Smooth muscle cell (in vitro differentiated cells): ENCODE results near the gene PGGHG. TPM values are rescaled to one million over a fixed set of nuclear protein-coding genes. Genes with fewer than 3 reads are reported as not detected.
"Not testable (repeated sequence)": the region's sequence is repeated elsewhere in the genome, so short reads cannot be mapped to it uniquely, and the experiment has no call there.

Experiments
- DNase-seq: peaks from one replicate; lab custom pipeline; 2025; ENCODE audit not compliant: unreplicated experiment; lab: John Stamatoyannopoulos, UW
- H2AFZ ChIP-seq: fragments of 200-600 bp; sonication (generic); 2 replicates; pipeline ENCODE4 v1.6.0; 2016; ENCODE audit warnings: antibody characterized with exemption, low read depth, mild to moderate bottlenecking
- H3F3A ChIP-seq: fragments of 200-600 bp; sonication (generic); 2 replicates; pipeline ENCODE4 v1.6.0; 2017; ENCODE audit warnings: antibody characterized with exemption, low read depth
- H3K27ac ChIP-seq: fragments of 200-600 bp; sonication (generic); 2 replicates; pipeline ENCODE4 v1.5.1; 2016; ENCODE audit warnings: low read depth, mild to moderate bottlenecking
- H3K27me3 ChIP-seq: fragments of 200-600 bp; sonication (generic); 2 replicates; pipeline ENCODE4 v1.6.1; 2016; ENCODE audit warnings: low read depth, mild to moderate bottlenecking
- H3K36me3 ChIP-seq: fragments of 200-600 bp; sonication (generic); 2 replicates; pipeline ENCODE4 v1.5.1; 2016; ENCODE audit warnings: low read depth
- H3K4me1 ChIP-seq: fragments of 200-600 bp; sonication (generic); 2 replicates; pipeline ENCODE4 v1.5.1; 2016; ENCODE audit warnings: low read depth
- H3K4me2 ChIP-seq: fragments of 200-600 bp; sonication (generic); 2 replicates; pipeline ENCODE4 v1.6.0; 2016; ENCODE audit warnings: mild to moderate bottlenecking
- H3K4me3 ChIP-seq: fragments of 200-600 bp; sonication (generic); 2 replicates; pipeline ENCODE4 v1.5.1; 2016; ENCODE audit warnings: mild to moderate bottlenecking
- H3K79me2 ChIP-seq: fragments of 200-600 bp; sonication (generic); 2 replicates; pipeline ENCODE4 v1.6.0; 2016; ENCODE audit warnings: low read depth, mild to moderate bottlenecking
- H3K9ac ChIP-seq: fragments of 200-600 bp; sonication (generic); 2 replicates; pipeline ENCODE4 v1.6.0; 2016; ENCODE audit warnings: low read depth
- H3K9me3 ChIP-seq: fragments of 200-600 bp; sonication (generic); replicated peaks from 2 replicates; pipeline ENCODE4 v1.5.1; 2016; ENCODE audit warnings: low read depth
- H4K20me1 ChIP-seq: fragments of 200-600 bp; sonication (generic); 2 replicates; pipeline ENCODE4 v1.6.0; 2016; ENCODE audit warnings: low read depth
- CTCF ChIP-seq: fragments of 200-600 bp; sonication (generic); IDR thresholded peaks from 2 replicates; pipeline ENCODE4 v1.5.1; 2017; ENCODE audit warnings: borderline replicate concordance, mild to moderate bottlenecking, antibody characterized with exemption; ENCODE audit not compliant: insufficient read depth, poor library complexity, severe bottlenecking
- WGBS: methylation state at CpG from one replicate; pipeline ENCODE4 v1.1.7; 2016; ENCODE audit warnings: low lambda C conversion rate; 5-methylcytosine and 5-hydroxymethylcytosine counted together
- polyA plus RNA-seq: library from polyadenylated mRNA; unstranded; fragments of >200 nt; fragmentation: Nextera tagmentation; extraction: Ambion mirVana; gene quantifications from 2 replicates; pipeline ENCODE4 v1.2.1, GENCODE V29; 2016
- total RNA-seq: library from RNA; depleted of rRNA; stranded (reverse); fragments of >200 nt; gene quantifications from 2 replicates; pipeline ENCODE4 v1.2.3, GENCODE V29; 2014

Gene PGGHG
- total and polyA plus RNA-seq, 2 experiments from 2014 or later = 8.6 to 16.6 TPM

GRCh38 chr11:328012-328411 is 39.1 kb downstream of the PGGHG start:
- no peak for DNase-seq
- peaks cover 7% of the 10 kb centered on the region for H3K4me1 ChIP-seq
- 97% methylated on average over 13 of the region's 13 CpGs for WGBS
- H3K79me2 ChIP-seq = peaks cover 4% of the 10 kb centered on the region
- H3K9ac ChIP-seq = no peak overlapping the region
- H3K9me3 ChIP-seq = no peaks in the 10 kb centered on the region
- TF ChIP-seq CTCF = no peak
- peaks cover 12% of the 10 kb centered on the region for H3F3A ChIP-seq
- H3K27me3 ChIP-seq = no peaks in the 10 kb centered on the region
- no peak overlapping the region for H3K4me3 ChIP-seq
- H4K20me1 ChIP-seq = no peaks in the 10 kb centered on the region
- H2AFZ ChIP-seq = no peak overlapping the region
- no peaks in the 10 kb centered on the region for H3K36me3 ChIP-seq
- H3K27ac ChIP-seq = peak overlapping the region; percentile 46
- H3K4me2 ChIP-seq = no peak overlapping the region

- Histone ChIP-seq H3K4me2 (peak overlapping the region; percentile 16), H3K27ac (peak overlapping the region; percentile 46)
- H3K79me2 ChIP-seq, DNase-seq, H3K9ac ChIP-seq, H3K9me3 ChIP-seq, H3K36me3 ChIP-seq, H3F3A ChIP-seq, H3K4me3 ChIP-seq, H2AFZ ChIP-seq, H3K4me1 ChIP-seq, H3K27me3 ChIP-seq, H4K20me1 ChIP-seq: not testable (repeated sequence)
- WGBS = 81% methylated on average over 15 of the region's 15 CpGs
Observed at GRCh38 chr11:328516-329100, 39.7 kb downstream of the PGGHG start.

- H3K79me2 ChIP-seq = peaks cover 4% of the 10 kb centered on the region
- H3F3A ChIP-seq = peaks cover 8% of the 10 kb centered on the region
- no peak for TF ChIP-seq CTCF
- DNase-seq = no peak
- 95% methylated on average over 2 of the region's 2 CpGs for WGBS
- peak overlapping the region; percentile 9 for H3K27ac ChIP-seq
- H3K4me3 ChIP-seq = no peak overlapping the region
- H3K4me1 ChIP-seq = peaks cover 22% of the 10 kb centered on the region
- no peak overlapping the region for H3K4me2 ChIP-seq
- H2AFZ ChIP-seq = no peak overlapping the region
- H3K9me3 ChIP-seq = no peaks in the 10 kb centered on the region
- H4K20me1 ChIP-seq = no peaks in the 10 kb centered on the region
- no peaks in the 10 kb centered on the region for H3K36me3 ChIP-seq
- no peaks in the 10 kb centered on the region for H3K27me3 ChIP-seq
- H3K9ac ChIP-seq = no peak overlapping the region
Observed at GRCh38 chr11:329886-330253, 40.9 kb downstream of the PGGHG start.

GRCh38 chr11:330307-330693 is 41.4 kb downstream of the PGGHG start:
- no peak overlapping the region for H3K4me3 ChIP-seq
- no peaks in the 10 kb centered on the region for H3K27me3 ChIP-seq
- DNase-seq = no peak
- no peak overlapping the region for H2AFZ ChIP-seq
- H3K4me1 ChIP-seq = peaks cover 27% of the 10 kb centered on the region
- no peak for TF ChIP-seq CTCF
- H3K9me3 ChIP-seq = no peaks in the 10 kb centered on the region
- H3K79me2 ChIP-seq = peaks cover 4% of the 10 kb centered on the region
- no peak overlapping the region for H3K27ac ChIP-seq
- 96% methylated on average over 14 of the region's 14 CpGs for WGBS
- peaks cover 8% of the 10 kb centered on the region for H3F3A ChIP-seq
- no peak overlapping the region for H3K4me2 ChIP-seq
- no peaks in the 10 kb centered on the region for H4K20me1 ChIP-seq
- no peaks in the 10 kb centered on the region for H3K36me3 ChIP-seq
- no peak overlapping the region for H3K9ac ChIP-seq
